Measurements from ENCODE around the gene NOD1.
A peak's percentile ranks its signal among the peaks of the same experiment; 100 is the strongest.

NOD1 gene

GRCh38 chr7:30450240-30450982 is 28.2 kb downstream of the NOD1 start:
- DNase-seq (ENCODE audit: low read depth, low spot score): no peak

DNA sequence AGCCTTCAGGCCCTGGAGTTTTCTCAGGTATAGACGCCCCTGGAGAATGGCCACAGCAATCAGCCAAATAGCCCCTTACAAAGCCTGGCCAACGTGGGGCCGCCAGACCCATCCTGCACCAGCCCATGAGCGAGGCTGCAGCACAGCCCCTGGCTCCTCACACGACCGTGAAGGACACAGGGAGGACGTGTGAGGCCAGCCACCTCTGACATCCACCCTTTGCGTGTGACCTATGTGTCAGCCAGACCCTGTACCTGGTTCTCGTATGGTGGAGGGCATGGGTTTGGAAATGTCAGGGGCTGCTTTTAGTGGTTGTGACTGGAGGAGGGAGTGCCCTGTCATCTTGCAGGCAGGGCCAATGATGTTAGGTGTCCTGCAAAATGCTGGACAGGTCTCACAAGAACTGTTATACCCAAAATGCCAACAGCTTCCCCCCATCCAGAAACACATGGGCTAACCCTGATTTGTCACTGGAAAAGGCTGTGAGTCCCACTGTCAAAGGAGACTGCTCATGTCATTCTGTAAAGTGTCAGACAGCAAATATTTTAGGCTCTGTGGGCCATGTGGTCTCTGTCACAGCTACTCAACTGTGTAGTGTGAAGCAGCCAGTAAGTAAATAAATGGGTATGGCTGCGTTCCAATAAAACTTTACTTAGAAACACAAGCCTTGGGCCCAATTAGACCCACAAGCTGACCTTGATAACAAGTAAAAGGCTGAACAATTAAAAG is 30.0 kb downstream of the NOD1 start:
- no peak for DNase-seq (ENCODE audit: low read depth, low spot score)

GRCh38 chr7:30447466-30447865 is 31.1 kb downstream of the NOD1 start:
- no peak for DNase-seq (ENCODE audit: low read depth, low spot score)

DNA sequence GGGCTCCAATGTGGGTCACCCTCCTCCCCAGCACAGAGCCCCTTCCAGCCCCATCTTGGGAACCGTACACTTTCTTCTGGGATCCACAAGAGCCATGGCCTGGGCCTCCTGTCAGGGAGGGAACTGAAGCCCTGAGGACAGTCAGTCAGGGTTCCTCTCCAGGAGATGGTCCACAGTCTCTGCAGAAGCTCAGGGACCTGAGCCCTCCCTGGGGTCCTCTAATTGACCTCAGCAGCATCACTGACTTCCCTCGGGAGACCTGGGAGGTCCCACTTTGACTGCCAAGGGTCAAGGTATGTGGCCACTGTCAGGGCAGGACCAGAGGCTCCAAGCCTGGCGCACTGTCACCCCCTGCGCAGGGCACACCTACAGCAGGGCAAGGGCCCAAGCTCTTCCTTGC is 32.3 kb downstream of the NOD1 start:
- DNase-seq (ENCODE audit: low read depth, low spot score): no peak

DNA sequence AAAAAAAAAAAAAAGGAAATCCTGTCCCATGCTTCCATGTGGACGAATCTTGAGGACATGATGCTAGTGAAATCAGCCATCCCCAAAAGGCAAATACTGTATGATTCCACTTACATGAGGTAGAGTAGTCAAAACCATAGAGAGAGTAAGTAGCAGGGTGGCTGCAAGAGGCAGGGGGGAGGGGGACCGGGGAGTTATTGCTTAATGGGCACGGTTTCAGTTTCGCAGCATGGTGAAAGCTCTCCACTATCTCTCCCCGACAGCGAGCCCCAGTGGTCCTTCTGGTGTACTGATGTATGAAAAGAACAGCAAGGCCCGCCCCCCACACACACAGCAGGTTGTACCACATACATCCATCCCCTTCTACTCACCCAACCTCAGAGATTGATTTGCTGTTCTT is 32.8 kb downstream of the NOD1 start:
- peak; percentile 35 for DNase-seq (ENCODE audit: low read depth, low spot score)

DNA sequence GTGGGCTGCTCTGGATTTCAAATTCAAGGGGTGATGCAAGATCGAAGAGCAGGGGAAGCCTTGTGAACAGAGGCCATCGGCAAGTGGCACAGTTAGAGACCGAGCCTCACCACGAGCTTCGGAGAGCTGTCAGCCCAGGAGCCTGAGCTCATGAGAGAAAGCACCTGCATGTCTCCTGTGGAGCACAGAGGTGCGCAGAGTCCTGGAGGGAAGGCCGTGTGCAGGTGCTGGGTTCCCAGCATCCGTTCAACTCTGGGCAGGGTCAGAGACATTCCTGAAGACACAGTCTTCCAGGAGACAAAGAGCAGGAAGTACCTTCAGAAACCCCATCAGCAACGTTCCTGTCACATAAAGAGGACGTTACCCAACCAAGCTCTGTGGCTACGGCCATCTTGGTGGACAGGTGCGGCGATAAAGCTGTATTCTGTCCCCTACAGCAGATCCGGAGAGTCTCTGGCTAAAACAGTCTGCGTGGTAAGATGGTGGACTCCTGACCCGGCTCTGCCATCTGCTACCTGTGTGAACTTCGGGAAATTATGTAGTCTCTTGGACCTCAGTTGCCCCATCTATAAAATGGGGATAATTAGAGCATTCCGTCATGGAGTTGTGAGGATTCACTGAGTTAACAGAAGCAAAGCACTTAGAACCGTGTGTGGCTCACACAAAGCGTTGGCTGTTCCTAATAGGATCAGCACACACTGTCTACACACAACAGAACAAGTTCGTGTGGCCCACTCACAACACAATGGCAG is 40.6 kb downstream of the NOD1 start:
- no peak for DNase-seq (ENCODE audit: low read depth, low spot score)

GRCh38 chr7:30436518-30436917 is 42.1 kb downstream of the NOD1 start:
- DNase-seq (ENCODE audit: low read depth, low spot score): no peak

GRCh38 chr7:30436046-30436445 is 42.5 kb downstream of the NOD1 start:
- DNase-seq (ENCODE audit: low read depth, low spot score): no peak

- DNase-seq (ENCODE audit: low read depth, low spot score): no peak
These were observed 44.3 kb downstream of the NOD1 start for GRCh38 chr7:30434140-30434799.

DNA sequence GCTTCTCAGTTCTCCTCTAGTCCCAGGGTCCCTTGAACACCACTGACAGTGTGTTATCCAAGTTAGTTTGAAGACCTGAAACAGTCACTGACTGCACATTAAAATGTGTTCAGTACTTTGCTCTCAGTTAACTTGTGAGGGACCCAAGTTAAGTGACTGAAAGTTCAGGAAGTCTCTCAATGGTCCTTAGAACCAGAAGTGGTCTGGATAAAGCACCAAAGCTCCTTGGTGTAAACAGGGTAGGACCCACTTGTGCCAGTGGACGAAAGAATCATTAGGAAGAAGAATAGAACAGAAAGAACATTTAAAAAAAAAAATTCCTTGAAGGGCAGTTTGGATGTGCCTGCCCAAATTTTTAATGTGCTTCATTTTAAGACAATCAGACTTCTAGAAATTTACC is 45.1 kb downstream of the NOD1 start:
- DNase-seq (ENCODE audit: low read depth, low spot score): no peak

GRCh38 chr7:30433082-30433481 is 45.5 kb downstream of the NOD1 start:
- DNase-seq (ENCODE audit: low read depth, low spot score): no peak

DNA sequence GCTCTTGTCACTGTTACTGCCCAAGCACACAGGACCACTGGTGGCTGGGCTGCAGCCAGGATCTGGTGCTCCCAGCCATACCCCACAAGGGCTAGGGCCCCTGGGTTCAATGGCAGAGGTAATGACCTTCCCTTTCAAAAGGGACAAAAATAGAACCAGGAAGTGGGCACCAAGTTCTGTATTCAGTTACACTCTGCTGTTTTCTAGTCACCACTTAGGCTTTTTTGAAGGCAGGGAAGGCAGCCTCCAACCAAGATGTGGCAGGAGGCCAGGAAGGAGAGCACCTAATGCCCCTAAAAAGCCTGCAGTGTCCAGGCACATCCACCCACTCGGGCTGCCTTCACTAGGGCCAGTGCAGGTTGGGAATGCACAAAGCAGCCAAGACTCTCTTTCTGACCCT is 47.8 kb downstream of the NOD1 start:
- DNase-seq (ENCODE audit: low read depth, low spot score): no peak

DNA sequence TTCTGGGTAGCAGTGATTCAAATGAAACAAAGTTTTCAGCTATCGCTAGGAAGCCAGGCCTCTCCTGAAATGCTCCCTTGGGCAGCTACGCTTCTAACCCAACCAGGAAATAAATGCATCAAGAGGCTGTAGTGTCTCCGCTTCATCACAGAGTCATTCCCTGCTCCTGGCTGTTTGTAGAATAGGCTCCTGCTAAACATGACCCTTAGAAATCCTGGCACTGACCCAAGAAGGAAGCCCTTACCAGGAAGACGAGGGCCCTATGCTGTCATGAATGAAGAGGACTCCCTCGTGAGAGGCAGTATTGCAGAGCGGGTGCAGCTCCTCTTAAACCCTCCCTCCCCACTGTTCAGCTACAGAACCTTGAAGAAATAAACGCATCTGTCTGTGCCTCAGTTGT is 48.3 kb downstream of the NOD1 start:
- DNase-seq (ENCODE audit: low read depth, low spot score): no peak

- no peak for DNase-seq (ENCODE audit: low read depth, low spot score)
These were observed 49.4 kb downstream of the NOD1 start for GRCh38 chr7:30429156-30429530.

GRCh38 chr7:30428246-30429155 is 50.1 kb downstream of the NOD1 start:
- no peak for DNase-seq (ENCODE audit: low read depth, low spot score)

DNA sequence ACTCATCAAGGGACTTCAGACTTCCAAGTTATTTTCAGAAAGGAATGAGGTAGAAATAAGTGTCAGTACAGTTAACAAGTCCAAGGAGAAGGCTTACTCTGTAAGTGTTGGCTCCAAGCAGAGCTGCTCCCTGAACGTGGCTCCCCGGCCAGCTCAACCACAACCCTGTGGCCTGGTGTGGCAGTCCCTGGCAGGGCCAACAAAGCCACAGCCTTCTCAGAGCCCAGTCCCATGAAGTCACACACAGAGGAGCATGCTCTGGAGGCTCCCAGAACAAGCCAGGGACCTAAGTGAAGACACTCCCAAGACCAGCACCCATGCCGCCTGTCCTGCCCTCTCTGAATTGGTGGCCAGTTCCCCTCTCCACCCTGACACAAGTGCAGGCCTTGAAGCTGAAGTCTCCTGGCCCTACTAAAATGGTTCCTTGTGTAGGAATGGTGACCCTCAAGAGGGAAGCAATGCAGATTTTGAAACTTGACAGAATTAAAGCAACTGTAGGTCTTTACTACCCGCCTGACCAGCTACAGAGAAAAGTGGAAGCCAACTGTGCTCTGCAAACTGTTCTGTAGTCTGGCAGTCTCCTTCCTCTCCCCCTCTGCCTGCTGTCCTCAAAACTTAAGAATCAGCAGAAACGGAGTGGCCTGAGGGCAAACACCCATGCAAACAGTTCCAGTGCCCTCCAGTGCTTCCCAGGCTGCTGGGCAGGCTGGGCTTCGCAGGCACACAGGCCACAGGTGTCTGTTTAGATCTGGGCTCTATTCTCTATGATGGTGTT is 51.1 kb downstream of the NOD1 start:
- DNase-seq (ENCODE audit: low read depth, low spot score): no peak

GRCh38 chr7:30424506-30424905 is 54.1 kb downstream of the NOD1 start:
- DNase-seq (ENCODE audit: low read depth, low spot score): no peak

- DNase-seq (ENCODE audit: low read depth, low spot score): no peak
These were observed 54.6 kb downstream of the NOD1 start for GRCh38 chr7:30423788-30424505.

- DNase-seq (ENCODE audit: low read depth, low spot score): no peak
These were observed 55.7 kb downstream of the NOD1 start for GRCh38 chr7:30422922-30423321.

All from activated naive CD8-positive, alpha-beta T cell treated with anti-CD3 and anti-CD28 coated beads, Interleukin-2, amount 50 U/mL, for 16 hours (primary cell).